Smooth muscle cell (in vitro differentiated cells): Measurements from ENCODE around the gene TRERF1. TPM values are rescaled to one million over a fixed set of nuclear protein-coding genes. Genes with fewer than 3 reads are reported as not detected.
"Not testable (repeated sequence)": the region's sequence is repeated elsewhere in the genome, so short reads cannot be mapped to it uniquely, and the experiment has no call there.

Source experiments
- DNase-seq: peaks from one replicate; lab custom pipeline; 2025; ENCODE audit not compliant: unreplicated experiment; lab: John Stamatoyannopoulos, UW
- H2AFZ ChIP-seq: fragments of 200-600 bp; sonication (generic); 2 replicates; pipeline ENCODE4 v1.6.0; 2016; ENCODE audit warnings: antibody characterized with exemption, low read depth, mild to moderate bottlenecking
- H3F3A ChIP-seq: fragments of 200-600 bp; sonication (generic); 2 replicates; pipeline ENCODE4 v1.6.0; 2017; ENCODE audit warnings: antibody characterized with exemption, low read depth
- H3K27ac ChIP-seq: fragments of 200-600 bp; sonication (generic); 2 replicates; pipeline ENCODE4 v1.5.1; 2016; ENCODE audit warnings: low read depth, mild to moderate bottlenecking
- H3K27me3 ChIP-seq: fragments of 200-600 bp; sonication (generic); 2 replicates; pipeline ENCODE4 v1.6.1; 2016; ENCODE audit warnings: low read depth, mild to moderate bottlenecking
- H3K36me3 ChIP-seq: fragments of 200-600 bp; sonication (generic); 2 replicates; pipeline ENCODE4 v1.5.1; 2016; ENCODE audit warnings: low read depth
- H3K4me1 ChIP-seq: fragments of 200-600 bp; sonication (generic); 2 replicates; pipeline ENCODE4 v1.5.1; 2016; ENCODE audit warnings: low read depth
- H3K4me2 ChIP-seq: fragments of 200-600 bp; sonication (generic); 2 replicates; pipeline ENCODE4 v1.6.0; 2016; ENCODE audit warnings: mild to moderate bottlenecking
- H3K4me3 ChIP-seq: fragments of 200-600 bp; sonication (generic); 2 replicates; pipeline ENCODE4 v1.5.1; 2016; ENCODE audit warnings: mild to moderate bottlenecking
- H3K79me2 ChIP-seq: fragments of 200-600 bp; sonication (generic); 2 replicates; pipeline ENCODE4 v1.6.0; 2016; ENCODE audit warnings: low read depth, mild to moderate bottlenecking
- H3K9ac ChIP-seq: fragments of 200-600 bp; sonication (generic); 2 replicates; pipeline ENCODE4 v1.6.0; 2016; ENCODE audit warnings: low read depth
- H3K9me3 ChIP-seq: fragments of 200-600 bp; sonication (generic); replicated peaks from 2 replicates; pipeline ENCODE4 v1.5.1; 2016; ENCODE audit warnings: low read depth
- H4K20me1 ChIP-seq: fragments of 200-600 bp; sonication (generic); 2 replicates; pipeline ENCODE4 v1.6.0; 2016; ENCODE audit warnings: low read depth
- WGBS: methylation state at CpG from one replicate; pipeline ENCODE4 v1.1.7; 2016; ENCODE audit warnings: low lambda C conversion rate; 5-methylcytosine and 5-hydroxymethylcytosine counted together
- polyA plus RNA-seq: library from polyadenylated mRNA; unstranded; fragments of >200 nt; fragmentation: Nextera tagmentation; extraction: Ambion mirVana; gene quantifications from 2 replicates; pipeline ENCODE4 v1.2.1, GENCODE V29; 2016
- total RNA-seq: library from RNA; depleted of rRNA; stranded (reverse); fragments of >200 nt; gene quantifications from 2 replicates; pipeline ENCODE4 v1.2.3, GENCODE V29; 2014
- TF ChIP-seq, protein P1 (sequence below): fragments of 200-600 bp; sonication (generic); IDR thresholded peaks from 2 replicates; pipeline ENCODE4 v1.5.1; 2017; ENCODE audit warnings: borderline replicate concordance, mild to moderate bottlenecking, antibody characterized with exemption; ENCODE audit not compliant: insufficient read depth, poor library complexity, severe bottlenecking

Gene TRERF1
- total and polyA plus RNA-seq, 2 experiments from 2014 or later = 3.5 to 5.3 TPM

DNA sequence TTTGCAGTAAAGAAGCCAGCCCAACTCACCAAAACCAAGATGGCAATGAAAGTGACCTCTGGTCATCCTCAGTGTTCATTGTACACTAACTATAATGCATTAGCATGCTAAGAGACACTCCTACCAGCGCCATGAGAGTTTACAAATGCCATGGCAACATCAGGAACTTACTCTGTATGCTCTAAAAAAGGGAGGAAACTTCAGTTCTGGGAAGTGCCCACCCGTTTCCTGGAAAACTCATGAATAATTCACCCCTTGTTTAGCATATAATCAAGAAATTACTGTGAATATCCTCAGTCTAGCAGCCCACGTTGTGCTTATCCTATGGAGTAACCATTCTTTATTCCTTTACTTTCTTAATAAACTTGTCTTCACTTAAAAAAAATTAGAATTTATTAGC lies 19.4 kb upstream of the TRERF1 start:
- 86% methylated on average over 3 of the region's 3 CpGs for WGBS
- TF ChIP-seq, protein P1, sequence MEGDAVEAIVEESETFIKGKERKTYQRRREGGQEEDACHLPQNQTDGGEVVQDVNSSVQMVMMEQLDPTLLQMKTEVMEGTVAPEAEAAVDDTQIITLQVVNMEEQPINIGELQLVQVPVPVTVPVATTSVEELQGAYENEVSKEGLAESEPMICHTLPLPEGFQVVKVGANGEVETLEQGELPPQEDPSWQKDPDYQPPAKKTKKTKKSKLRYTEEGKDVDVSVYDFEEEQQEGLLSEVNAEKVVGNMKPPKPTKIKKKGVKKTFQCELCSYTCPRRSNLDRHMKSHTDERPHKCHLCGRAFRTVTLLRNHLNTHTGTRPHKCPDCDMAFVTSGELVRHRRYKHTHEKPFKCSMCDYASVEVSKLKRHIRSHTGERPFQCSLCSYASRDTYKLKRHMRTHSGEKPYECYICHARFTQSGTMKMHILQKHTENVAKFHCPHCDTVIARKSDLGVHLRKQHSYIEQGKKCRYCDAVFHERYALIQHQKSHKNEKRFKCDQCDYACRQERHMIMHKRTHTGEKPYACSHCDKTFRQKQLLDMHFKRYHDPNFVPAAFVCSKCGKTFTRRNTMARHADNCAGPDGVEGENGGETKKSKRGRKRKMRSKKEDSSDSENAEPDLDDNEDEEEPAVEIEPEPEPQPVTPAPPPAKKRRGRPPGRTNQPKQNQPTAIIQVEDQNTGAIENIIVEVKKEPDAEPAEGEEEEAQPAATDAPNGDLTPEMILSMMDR = no peak
- H3K36me3 ChIP-seq = no peaks in the 10 kb centered on the region
- no peak overlapping the region for H3K27ac ChIP-seq
- H3K4me3 ChIP-seq = no peak overlapping the region
- H3F3A ChIP-seq = no peaks in the 10 kb centered on the region
- no peak for DNase-seq
- H3K4me2 ChIP-seq = no peak overlapping the region
- no peaks in the 10 kb centered on the region for H3K27me3 ChIP-seq
- H2AFZ ChIP-seq = no peak overlapping the region
- no peaks in the 10 kb centered on the region for H3K79me2 ChIP-seq
- H3K4me1 ChIP-seq = no peaks in the 10 kb centered on the region
- no peaks in the 10 kb centered on the region for H4K20me1 ChIP-seq
- no peak overlapping the region for H3K9ac ChIP-seq
- peaks cover 4% of the 10 kb centered on the region for H3K9me3 ChIP-seq

- WGBS = 97% methylated on average over 1 of the region's 1 CpG
- H3K79me2 ChIP-seq = no peaks in the 10 kb centered on the region
- TF ChIP-seq, protein P1 = no peak
- H2AFZ ChIP-seq = no peak overlapping the region
- no peaks in the 10 kb centered on the region for H4K20me1 ChIP-seq
- H3K4me3 ChIP-seq = no peak overlapping the region
- no peaks in the 10 kb centered on the region for H3K27me3 ChIP-seq
- H3K27ac ChIP-seq = no peak overlapping the region
- H3K4me2 ChIP-seq = no peak overlapping the region
- no peak overlapping the region for H3K9ac ChIP-seq
- H3F3A ChIP-seq = no peaks in the 10 kb centered on the region
- H3K9me3 ChIP-seq = peaks cover 4% of the 10 kb centered on the region
- no peak for DNase-seq
- no peaks in the 10 kb centered on the region for H3K36me3 ChIP-seq
- H3K4me1 ChIP-seq = no peaks in the 10 kb centered on the region
These were observed 16.5 kb upstream of the TRERF1 start for GRCh38 chr6:42468273-42468672.

DNA sequence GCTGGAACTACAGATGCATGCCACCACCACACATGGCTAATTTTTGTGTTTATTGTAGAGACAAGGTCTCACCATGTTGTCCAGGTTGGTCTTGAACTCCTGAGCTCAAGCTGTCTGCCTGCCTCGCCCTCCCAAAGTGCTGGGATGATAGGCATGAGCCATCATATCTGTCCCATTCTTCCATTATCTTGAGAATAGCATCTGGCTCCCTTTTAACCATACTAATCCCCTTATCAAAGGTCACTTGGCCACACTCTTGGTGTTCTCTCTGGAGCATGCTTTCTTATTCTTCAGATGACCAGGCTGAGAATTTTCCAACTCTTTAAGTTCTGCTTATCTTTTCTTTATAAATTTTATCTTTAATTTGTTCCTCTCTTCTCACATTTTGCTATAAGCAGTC lies 15.9 kb upstream of the TRERF1 start:
- Histone ChIP-seq H2AFZ (no peak overlapping the region), H3F3A (no peaks in the 10 kb centered on the region), H3K79me2 (no peaks in the 10 kb centered on the region), H3K4me3 (no peak overlapping the region), H3K36me3 (no peaks in the 10 kb centered on the region), H3K4me1 (no peaks in the 10 kb centered on the region), H4K20me1 (no peaks in the 10 kb centered on the region), H3K27ac (no peak overlapping the region), H3K27me3 (no peaks in the 10 kb centered on the region), H3K4me2 (no peak overlapping the region), H3K9ac (no peak overlapping the region), H3K9me3 (peaks cover 4% of the 10 kb centered on the region)
- TF ChIP-seq, protein P1 = no peak
- 87% methylated on average over 1 of the region's 1 CpG for WGBS
- DNase-seq = no peak

GRCh38 chr6:42466470-42466869 lies 14.7 kb upstream of the TRERF1 start:
- H3K27ac ChIP-seq, H3K9me3 ChIP-seq, H3K4me3 ChIP-seq, H4K20me1 ChIP-seq, H3K9ac ChIP-seq, H2AFZ ChIP-seq, H3K4me1 ChIP-seq, DNase-seq, H3K79me2 ChIP-seq, H3K27me3 ChIP-seq, H3K4me2 ChIP-seq, H3F3A ChIP-seq, H3K36me3 ChIP-seq: not testable (repeated sequence)
- 98% methylated on average over 16 of the region's 28 CpGs for WGBS
